ELR (cell line): ENCODE data around the gene KRT37.
A peak's percentile ranks its signal among the peaks of the same experiment; 100 is the strongest.
"Not testable (repeated sequence)": the region's sequence is repeated elsewhere in the genome, so short reads cannot be mapped to it uniquely, and the experiment has no call there.

ENCODE experiments used
- DNase-seq: peaks from one replicate; pipeline ENCODE4 v3.0.0-alpha.2; 2015; ENCODE audit warnings: low read depth

Gene KRT37

DNA sequence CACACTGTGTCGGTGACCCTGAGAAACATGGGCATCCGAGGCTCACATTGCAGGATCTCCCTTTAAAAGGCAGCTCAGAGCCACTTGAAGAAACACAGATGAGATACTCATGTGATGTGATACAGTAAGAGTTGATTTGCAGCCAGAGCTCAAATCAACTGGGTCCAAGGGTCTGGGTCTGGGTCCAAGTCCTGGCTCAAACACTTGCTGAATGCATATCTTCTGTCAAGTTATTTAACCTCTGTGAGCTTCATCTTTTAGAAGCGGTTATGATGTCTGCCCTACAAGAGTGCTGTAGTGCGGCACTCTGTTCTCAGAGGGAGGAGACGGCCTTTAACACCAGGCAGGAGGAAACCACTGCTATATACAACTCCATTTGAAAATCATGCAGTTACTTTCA is 10.0 kb upstream of the KRT37 start:
- DNase-seq, result no peak

DNA sequence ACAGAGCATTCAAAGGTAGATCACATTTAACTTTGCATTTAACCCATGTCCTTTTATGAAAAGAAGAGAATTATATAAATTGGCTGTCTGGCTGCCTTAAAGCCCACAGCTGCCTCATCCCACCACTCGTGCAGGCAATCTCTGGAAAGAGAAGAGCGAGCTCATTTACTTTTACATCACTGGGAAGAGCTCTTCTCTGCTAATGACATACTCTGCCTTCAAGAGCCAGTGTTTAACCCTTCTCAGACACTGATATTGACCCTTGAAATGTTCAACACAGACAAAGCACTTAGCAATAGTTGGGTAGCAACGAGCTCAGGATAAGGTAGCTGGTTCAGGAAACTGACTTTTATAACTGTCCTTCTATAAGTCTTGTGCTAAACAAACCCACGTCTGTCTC is 9.6 kb upstream of the KRT37 start:
- no peak for DNase-seq

DNA sequence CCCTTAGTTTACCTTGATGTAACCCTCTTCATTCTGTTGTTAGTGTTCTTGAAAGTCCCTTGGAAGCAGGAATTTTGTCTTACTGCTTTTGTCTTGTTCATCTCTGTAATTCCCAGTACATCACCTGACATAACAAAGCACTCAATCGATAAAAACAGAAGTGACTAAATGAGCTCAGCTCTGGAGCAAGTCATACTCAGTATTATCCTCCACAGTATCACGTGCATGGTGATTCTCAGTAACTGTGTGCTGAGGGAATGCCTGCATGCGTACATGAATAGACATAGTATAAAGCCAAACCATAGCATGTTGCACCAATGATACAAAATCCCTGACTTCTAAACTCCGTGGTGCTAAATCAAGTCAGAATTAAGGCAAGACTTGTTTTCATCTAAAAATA is 9.2 kb upstream of the KRT37 start:
- no peak for DNase-seq

DNA sequence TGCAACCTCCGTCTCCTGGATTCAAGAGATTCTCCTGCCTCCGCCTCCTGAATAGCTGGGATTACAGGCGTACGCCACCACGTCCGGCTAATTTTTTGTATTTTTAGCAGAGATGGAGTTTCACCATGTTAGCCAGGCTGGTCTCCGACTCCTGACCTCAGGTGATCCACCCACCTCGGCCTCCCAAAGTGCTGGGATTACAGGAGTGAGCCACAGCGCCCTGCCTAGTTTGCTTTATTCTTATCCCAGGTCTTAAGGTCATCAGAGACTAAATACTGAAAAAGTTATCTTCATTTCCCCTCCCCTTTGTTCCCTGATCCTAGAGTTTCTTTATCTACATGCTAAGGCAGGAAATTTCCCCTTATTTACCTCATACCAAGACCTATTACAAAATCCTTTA is 6.0 kb upstream of the KRT37 start:
- DNase-seq, result not testable (repeated sequence)

DNA sequence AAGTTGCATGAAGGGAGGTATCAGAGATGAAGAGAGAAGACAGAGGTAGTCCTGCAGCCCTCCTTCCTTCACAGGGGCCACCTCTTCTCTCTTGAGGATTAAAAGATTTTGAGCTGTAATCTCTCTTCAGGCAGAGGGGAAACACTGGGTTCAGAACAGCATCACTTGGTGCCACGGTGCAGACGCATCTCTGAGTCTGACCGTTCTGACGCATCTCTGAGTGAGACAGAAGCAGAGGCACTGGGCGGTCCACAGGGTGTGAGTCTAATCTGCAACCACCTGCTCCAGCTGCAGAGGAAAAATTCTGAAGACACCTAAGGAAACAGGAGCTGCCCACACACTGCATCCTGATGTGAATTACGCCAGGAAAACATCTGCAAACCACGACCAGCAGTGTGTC is 5.3 kb upstream of the KRT37 start:
- DNase-seq, result peak; percentile 52

DNA sequence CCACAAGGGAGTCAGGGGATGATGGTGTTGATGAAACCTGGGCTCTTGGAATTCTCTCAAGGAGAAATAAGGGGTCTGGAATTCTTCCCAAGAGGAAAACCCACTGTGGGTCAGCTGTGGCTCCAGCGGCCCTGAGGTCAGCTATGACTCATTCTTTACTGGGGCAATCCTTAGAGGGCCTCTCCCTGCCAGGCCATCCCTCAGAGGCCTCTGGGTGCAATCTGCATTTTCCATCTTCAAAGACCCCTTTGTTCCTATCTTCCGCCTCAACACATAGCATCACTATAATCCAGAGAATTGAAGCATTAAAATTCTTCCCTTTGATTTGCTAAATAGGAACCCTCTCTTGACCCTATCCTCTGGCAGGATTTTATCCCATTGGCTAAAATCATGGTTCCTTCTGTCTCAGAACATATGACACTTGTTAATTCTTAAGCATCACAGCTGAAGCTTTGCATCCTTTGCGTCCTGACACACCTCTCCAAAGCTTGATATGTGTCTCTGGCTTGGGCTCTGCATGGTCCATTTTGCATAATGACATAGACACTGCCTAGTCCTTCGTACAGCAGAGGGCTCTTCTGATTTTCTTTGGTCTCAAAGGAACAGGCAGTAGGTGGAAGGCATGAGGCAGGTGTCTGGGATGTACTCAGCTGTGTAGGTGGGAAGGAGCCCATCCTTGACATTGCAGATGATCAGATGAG is 4.4 kb upstream of the KRT37 start:
- peak; percentile 66 for DNase-seq

DNA sequence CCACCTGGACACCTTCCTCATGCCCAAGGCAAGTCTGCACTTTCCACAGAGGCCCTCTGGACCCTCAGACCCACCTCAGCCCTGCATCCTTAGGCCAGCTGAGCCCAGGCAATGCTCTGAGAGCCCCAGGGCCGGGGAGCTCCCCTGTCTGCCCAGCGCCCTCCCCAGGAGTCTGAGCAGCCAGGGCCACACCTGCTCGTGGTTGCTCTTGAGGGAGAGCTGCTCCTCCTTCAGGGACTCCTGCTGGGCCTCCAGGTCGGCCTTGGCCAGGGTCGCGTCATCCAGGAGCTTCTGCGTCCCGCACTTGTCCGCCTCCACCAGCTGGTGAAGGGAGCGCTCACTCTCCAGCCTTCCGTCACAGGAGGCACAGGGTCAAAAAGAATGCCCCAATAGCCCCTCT is 1.8 kb downstream of the KRT37 start:
- not testable (repeated sequence) for DNase-seq

DNA sequence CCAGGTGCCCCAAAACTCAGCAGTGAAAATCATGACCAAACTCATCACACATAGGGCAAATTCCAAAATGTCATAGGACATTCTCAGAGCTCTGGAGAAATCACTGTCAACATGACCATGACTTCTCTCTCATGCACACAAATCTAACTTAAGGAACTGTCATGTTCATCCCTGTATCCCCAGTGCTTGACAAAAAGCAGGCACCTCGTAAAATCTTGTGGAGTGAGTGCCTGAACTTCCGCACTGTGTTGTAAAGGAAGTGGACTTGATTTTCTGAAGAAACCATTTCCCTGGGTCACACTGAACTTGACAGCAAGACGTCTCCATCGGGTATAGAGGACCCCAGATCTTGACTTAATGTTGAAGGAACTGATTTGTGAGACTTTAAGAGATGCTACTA is 2.8 kb downstream of the KRT37 start:
- DNase-seq, result no peak

DNA sequence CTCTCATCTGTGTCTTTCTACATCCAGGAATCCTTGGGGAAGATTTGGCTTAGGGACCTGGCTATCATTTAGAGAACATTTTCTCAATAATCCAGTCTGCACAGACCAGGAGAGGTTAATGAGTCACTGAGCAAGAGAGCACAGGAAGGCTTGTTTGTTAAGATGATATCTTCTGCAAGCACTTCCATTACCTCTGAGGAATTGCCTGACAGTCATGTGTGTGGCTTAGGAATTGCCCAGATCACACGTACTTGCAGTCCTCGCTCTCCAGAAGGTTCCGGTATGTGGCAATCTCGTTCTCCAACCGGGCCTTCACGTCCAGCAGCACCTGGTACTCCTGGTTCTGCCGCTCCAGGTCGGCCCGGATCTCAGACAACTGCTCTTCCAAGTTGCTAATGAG is 3.3 kb downstream of the KRT37 start:
- peak; percentile 72 for DNase-seq

DNA sequence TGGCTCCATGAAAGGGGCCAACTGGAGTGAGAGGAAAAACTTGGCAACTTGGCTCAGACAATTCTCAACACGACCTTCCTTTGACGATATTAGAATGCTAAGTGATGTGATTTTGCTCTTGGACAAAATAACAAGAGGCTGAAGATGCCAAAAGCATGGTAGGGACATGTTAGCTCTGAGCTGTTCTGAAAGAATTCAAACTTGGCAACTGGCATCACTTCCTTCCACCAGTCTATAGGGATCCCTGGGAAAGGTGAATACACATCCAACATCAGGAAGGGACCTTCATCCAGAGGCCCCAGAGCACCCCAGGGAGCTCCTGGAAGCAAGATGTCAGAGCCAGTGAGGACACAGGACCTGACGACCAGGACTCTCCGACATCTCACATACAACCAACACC is 4.3 kb downstream of the KRT37 start:
- peak; percentile 35 for DNase-seq

DNA sequence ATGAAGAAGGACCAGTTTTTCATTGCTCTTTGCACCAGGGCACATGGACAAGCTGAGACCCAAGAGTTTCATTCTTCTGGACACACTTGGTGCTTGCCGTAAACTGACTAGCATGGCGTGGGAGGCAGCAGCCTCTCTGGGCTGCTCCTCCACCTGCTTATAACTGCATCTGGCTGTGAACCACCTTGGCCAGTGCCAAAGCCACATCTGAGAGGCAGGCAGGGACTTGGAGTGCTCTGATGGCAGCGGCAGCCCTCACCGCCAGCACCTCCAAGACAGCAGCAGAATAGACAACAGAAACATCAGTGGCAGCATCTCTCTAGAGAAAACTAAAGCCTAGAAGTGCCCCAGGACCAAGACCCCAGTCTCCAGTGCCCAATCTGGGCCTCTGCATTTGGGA is 4.7 kb downstream of the KRT37 start:
- no peak for DNase-seq

DNA sequence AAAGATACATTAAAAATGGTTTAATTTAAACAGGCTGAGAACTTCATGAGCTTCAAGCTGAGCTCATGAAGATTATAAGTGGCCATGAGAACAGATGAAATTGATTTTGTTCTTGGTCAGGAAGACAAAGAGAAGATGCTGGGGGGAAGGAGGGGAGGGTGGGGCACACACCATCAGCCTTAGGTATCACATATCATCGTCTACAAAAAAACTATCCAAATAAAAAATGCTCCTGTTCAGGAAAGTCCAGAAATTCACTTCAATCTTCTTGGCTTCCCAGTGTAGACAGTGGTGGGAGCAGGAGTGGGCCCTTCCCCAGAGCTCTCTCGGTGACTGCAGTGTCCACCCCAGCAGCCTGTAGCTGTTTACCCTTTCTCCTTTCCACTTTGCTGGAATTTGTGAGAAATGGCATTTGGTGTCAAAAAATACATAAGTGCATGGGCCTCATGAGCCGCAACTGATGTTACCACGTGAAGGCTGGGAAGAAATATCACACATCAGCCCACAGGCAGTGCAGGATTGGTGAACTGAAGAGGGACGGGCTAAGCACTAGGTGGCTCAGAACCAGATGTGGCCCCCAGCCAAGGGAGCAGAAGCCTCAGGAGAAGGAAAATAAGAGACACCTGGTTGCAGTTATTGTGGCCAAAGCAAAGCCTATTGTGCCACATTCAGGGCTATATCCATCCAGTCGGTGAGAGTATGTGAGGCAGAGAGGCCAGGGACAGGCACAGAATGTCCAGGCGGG is 6.1 kb downstream of the KRT37 start:
- no peak for DNase-seq

DNA sequence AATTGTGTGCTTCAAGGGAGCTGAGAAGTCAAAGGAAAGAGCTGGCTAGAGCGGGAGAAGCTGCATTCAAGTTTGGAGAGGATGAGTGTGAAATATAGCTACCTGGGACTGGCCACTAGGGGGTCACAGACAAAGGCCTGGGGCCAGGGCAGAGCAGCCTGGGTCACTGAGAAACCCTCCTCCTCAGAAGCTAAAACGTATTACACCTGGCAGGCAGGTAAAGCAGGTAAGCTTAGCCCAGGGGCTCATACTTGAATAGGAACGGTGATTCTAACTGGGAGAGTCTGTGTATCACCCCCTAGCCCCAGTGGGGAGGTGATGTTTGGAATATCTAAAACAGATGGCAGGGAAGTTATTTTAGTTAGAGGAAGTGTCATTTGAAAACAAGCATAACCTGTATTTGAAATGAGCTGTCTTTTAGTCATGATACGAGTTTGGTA is 6.8 kb downstream of the KRT37 start:
- peak; percentile 28 for DNase-seq

DNA sequence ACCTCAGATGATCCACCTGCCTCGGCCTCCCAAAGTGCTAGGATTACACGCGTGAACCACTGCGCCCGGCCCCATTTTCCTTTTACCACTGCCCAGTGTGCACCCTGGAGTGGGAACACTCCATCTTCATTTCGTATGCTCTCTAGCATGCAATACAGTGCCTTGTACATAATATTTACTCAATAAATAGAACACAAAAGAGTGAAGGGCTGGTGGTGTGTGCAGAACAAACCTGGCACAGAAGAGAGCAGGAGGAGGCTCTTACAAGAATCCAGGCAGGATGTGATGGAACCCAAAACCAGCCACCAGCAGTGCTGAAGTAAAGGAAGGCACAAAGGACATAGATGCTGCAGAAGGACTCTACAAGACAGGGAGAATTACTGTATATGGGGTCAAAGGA is 7.3 kb downstream of the KRT37 start:
- no peak for DNase-seq

DNA sequence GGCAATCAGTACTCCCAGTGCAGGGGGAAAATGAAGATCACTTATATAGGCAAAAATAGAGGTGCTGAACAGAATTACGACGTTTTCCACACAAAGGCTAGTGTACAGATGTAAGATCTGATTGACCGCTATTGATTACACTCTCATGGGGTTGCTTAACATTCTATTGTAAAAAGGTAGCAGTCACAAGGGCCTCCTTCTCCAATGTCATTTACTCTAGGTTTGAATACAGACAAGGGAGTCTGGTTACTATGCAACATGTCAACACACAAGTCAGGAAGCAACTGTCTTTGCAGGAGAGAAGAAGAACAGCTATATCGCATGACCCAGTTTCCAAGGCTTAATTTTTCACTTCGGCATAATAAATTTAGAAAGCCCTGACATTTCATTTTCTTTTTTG is 7.9 kb downstream of the KRT37 start:
- DNase-seq, result no peak

DNA sequence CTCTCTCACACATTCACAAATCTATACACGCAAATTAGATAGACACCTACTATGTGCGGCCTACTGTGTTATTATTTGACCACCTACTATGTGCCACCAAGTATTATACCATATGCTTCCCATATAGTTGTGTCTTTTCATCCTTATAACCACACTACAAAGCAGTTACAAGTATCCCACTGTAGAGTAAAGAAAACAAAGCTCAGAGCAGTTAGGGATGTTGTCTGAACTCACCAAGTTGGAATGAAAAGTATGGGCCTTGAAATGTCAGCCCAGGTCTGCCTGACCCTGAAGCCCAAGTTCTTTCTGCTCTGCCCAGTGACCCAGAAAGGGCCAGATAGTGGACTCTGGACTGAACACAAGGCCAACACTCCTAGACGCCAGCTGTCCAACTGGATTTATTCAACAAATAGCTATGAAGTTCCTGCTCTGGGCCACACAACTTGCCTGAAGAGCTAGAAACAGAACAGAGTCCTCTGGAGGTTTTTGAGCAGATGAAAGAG is 8.5 kb downstream of the KRT37 start:
- DNase-seq, result peak; percentile 25

DNA sequence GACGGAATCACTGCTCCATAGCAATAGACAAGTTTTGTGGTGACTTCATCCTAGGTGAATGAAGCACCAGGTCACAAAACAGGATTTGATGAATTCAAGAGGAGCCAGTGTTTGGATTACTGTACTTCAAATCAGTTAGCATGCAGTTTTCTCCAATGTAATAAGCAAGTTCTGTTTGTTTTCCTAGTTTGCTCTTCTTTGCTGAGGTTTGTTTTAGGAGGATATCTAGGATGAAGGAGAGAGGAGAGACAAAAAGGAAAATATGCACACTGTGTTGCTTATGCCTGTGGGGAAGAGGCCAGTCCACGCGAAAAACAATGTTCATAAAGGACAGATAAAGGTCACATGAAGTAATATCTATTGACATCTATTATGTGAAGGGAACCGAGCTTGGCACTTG is 9.0 kb downstream of the KRT37 start:
- DNase-seq, result no peak

DNA sequence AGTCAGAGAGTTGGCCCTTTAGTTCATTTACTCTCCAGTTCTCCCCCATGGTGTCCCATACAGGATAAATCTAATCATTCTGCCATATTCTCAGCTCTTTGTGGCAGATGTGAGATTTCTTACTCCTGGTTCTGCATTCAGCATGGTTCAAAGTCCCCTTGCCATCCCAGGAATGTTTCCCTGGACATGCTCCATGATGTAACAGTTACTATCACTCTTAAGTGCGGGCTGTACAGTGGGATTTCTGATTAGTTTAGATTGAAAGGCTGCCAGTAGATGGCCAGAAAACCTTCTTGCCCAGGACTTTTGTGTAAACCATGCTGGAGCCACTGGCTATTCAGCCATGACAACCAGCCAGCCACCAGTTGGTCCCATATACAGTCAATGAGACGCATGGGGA is 10.4 kb downstream of the KRT37 start:
- DNase-seq, result no peak

DNA sequence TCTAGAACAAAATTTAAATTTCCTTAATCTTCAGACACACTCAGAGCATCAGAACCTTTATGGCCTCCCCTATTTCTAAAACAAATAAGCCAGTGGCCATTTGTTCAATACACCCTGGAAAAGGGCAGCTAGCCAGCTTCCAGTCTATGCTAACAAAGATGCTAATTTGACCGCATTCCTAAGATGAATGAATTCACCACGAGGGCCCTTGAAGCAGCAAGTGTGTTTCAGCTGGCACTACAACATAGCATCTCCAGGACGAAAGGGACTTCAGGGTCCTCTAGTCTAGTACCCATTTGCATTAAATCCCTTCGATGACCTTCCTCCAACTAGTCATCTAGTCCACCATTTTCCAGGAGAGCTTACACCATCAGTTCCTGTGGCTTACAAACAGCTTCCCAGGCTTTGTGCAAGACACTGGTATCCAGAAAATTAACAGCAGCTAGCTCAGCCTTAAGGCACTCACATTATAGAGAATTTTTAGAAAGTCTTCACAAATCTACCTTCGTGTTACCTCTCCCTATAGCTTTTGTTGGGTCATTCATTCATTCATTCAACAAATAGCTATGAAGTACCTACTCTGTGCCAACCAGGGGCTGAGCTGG is 10.9 kb downstream of the KRT37 start:
- no peak for DNase-seq

DNA sequence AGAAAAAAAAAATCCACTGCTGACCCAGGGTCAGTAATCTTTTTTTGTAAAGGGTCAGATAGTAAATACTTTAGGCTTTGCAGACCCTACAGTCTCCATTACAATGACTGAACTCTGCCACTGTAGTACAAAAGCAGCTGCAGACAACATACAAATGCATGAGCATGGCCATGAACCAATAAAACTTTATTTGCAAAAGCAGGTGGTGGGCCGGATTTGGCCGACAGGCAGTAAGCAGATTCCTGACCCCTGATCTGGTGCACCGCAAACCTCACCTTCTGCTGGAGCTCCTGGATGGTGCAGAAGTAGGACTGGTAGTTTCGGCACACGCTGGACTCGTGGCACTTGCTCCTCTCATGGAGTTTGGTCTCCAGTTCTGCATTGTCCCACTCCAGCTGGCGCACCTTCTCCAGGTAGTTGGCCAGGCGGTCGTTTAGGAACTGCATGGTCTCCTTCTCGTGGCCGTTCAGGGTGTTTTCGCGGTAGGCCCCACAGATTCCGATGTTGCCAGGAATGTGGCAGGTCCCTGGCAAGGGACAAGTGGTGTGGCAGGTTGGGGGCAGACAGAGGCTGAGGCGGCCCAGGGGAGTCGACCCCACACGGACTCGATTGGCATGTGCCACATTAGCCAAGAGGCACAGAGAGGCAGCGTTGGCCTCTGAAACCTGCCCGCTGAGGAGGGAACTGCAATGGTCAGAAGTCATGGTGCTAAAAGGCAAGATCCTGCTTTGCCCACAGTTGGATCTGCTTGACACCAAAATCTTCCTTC is 13.1 kb downstream of the KRT37 start:
- no peak for DNase-seq

DNA sequence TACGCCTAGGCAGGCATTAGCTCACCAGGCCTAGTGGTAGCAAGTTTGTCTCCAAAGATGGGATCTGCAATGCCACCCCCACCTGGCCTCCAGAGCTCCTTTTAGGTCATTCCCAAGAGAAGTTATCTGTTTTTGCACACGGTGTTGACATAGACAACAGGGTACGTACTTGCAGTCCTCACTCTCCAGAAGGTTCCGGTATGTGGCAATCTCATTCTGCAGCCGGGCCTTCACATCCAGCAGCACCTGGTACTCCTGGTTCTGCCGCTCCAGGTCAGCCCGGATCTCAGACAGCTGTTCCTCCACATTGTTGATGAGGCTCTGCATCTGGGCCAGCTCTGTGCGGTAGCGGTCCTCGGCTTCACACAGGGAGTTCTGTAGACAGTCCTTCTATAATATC is 17.2 kb downstream of the KRT37 start:
- DNase-seq, result no peak

DNA sequence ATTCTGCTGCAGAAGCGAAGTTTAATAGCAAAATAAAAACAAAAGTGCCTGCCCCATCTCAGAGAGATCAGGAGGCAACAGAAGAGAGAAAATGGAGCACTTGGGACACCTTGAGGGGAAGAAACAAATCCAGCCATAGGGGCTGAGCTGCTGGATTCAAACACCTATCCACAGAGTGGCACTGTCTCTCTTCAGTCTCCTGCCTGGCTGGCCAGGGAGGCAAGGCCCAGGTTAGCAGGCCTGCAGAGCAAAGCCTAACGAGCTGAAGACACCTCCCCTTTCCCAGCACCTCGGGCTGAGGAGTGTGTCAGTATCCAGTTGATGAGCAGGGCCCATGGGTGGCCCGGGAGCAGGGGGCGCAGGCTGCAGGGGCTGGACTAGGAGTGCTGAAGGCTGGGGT is 18.2 kb downstream of the KRT37 start:
- no peak for DNase-seq
